Activated B cell treated with CpG ODN at 0.5 μM for 24 hours (primary cell): ENCODE measurements around the gene TMCO4. TPM values are rescaled to one million over a fixed set of nuclear protein-coding genes. Genes with fewer than 3 reads are reported as not detected.

Source experiments
- ATAC-seq: fragments of 200-7000 bp; cut with Tn5 transposase; one replicate; pipeline ENCODE4 v1.10.0; 2021; ENCODE audit warnings: low read depth, mild to moderate bottlenecking, moderate library complexity
- CTCF ChIA-PET: fragments of 350-600 bp; sonication (Branson Sonifier 250); formaldehyde crosslinking; loops from one replicate; lab custom pipeline; 2021; ENCODE audit warnings: antibody characterized with exemption; lab: Charles Lee
- POLR2A ChIA-PET: fragments of 350-600 bp; sonication (Branson Sonifier 250); formaldehyde crosslinking; loops from one replicate; lab custom pipeline; 2021; ENCODE audit warnings: antibody characterized with exemption; lab: Charles Lee
- DNase-seq: peaks from one replicate; pipeline ENCODE4 v3.0.0; 2022
- H3K27ac Mint-ChIP-seq: one replicate; pipeline ENCODE4 v1.8.0; 2020; ENCODE audit warnings: mixed read lengths
- H3K27me3 Mint-ChIP-seq: one replicate; pipeline ENCODE4 v1.8.0; 2021; ENCODE audit warnings: mixed read lengths
- H3K36me3 Mint-ChIP-seq: one replicate; pipeline ENCODE4 v1.8.0; 2021; ENCODE audit warnings: low read depth, mixed read lengths
- H3K4me1 Mint-ChIP-seq: one replicate; pipeline ENCODE4 v1.8.0; 2021; ENCODE audit warnings: mixed read lengths
- H3K4me3 Mint-ChIP-seq: one replicate; pipeline ENCODE4 v1.8.0; 2020; ENCODE audit warnings: mild to moderate bottlenecking, mixed read lengths
- H3K9me3 Mint-ChIP-seq: one replicate; pipeline ENCODE4 v1.8.0; 2020; ENCODE audit warnings: mixed read lengths
- intact Hi-C: fragments of 100-400 bp; cut with micrococcal nuclease; formaldehyde crosslinking; loops from one replicate; pipeline ENCODE4 v1.15.1; 2024
- total RNA-seq: library from RNA; stranded (reverse); gene quantifications from 2 replicates; pipeline ENCODE4 v1.2.3, GENCODE V29; 2022
- TF ChIP-seq, protein P1 (sequence below): fragments of 200-600 bp; IDR thresholded peaks from one replicate; pipeline ENCODE4 v1.8.0; 2022; ENCODE audit warnings: antibody characterized with exemption, mild to moderate bottlenecking

The TMCO4 gene
- total RNA-seq, 1 donor from 2014 or later, result 22.3 TPM

GRCh38 chr1:19708567-19709110 is 91.1 kb downstream of the TMCO4 start:
- no peak for DNase-seq
- intact Hi-C loops, result no loop called here
- H3K9me3 Mint-ChIP-seq, result no peaks in the 10 kb centered on the region
- peaks cover 32% of the 10 kb centered on the region for H3K36me3 Mint-ChIP-seq
- ATAC-seq, result no peak
- no peak overlapping the region for H3K27ac Mint-ChIP-seq
- TF ChIP-seq, protein P1, sequence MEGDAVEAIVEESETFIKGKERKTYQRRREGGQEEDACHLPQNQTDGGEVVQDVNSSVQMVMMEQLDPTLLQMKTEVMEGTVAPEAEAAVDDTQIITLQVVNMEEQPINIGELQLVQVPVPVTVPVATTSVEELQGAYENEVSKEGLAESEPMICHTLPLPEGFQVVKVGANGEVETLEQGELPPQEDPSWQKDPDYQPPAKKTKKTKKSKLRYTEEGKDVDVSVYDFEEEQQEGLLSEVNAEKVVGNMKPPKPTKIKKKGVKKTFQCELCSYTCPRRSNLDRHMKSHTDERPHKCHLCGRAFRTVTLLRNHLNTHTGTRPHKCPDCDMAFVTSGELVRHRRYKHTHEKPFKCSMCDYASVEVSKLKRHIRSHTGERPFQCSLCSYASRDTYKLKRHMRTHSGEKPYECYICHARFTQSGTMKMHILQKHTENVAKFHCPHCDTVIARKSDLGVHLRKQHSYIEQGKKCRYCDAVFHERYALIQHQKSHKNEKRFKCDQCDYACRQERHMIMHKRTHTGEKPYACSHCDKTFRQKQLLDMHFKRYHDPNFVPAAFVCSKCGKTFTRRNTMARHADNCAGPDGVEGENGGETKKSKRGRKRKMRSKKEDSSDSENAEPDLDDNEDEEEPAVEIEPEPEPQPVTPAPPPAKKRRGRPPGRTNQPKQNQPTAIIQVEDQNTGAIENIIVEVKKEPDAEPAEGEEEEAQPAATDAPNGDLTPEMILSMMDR, result no peak
- no peaks in the 10 kb centered on the region for H3K27me3 Mint-ChIP-seq
- H3K4me1 Mint-ChIP-seq, result peaks cover 2% of the 10 kb centered on the region
- no peak overlapping the region for H3K4me3 Mint-ChIP-seq
- ChIA-PET CTCF (no interaction called here), POLR2A (no interaction called here)

GRCh38 chr1:19706136-19706535 is 93.6 kb downstream of the TMCO4 start:
- Mint-ChIP-seq H3K36me3 (peaks cover 23% of the 10 kb centered on the region), H3K4me3 (no peak overlapping the region), H3K27me3 (no peaks in the 10 kb centered on the region), H3K27ac (no peak overlapping the region), H3K9me3 (no peaks in the 10 kb centered on the region), H3K4me1 (peaks cover 2% of the 10 kb centered on the region)
- ATAC-seq, result no peak
- DNase-seq, result no peak
- CTCF ChIA-PET, result interaction anchor here (1.3 to 5.0 kb wide), 3 partner anchors 9 to 45 kb away, joined by 4 to 49 read pairs (median 10); no protein-coding TSS in a partner anchor
- intact Hi-C loops, result no loop called here
- POLR2A ChIA-PET, result no interaction called here
- TF ChIP-seq, protein P1, result no peak

DNA sequence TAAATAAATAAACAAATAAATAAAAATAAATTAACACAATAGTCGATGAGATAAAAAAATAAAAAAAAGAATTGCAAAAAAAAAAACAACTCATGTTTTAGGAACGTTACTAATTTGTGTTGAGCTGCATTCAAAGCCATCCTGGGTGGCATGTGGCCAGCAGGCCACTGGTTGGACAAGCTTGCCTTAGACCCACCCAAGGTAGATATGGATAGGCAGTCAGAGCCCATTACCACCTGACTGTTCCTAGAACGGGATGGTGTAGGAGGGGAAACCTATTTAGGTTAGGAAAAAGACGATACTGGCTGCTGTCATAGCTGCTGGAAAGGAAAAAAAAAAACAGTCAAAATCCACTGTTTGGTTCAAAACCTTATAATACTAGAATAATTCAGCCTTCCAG is 94.3 kb downstream of the TMCO4 start:
- H3K36me3 Mint-ChIP-seq, result peaks cover 22% of the 10 kb centered on the region

DNA sequence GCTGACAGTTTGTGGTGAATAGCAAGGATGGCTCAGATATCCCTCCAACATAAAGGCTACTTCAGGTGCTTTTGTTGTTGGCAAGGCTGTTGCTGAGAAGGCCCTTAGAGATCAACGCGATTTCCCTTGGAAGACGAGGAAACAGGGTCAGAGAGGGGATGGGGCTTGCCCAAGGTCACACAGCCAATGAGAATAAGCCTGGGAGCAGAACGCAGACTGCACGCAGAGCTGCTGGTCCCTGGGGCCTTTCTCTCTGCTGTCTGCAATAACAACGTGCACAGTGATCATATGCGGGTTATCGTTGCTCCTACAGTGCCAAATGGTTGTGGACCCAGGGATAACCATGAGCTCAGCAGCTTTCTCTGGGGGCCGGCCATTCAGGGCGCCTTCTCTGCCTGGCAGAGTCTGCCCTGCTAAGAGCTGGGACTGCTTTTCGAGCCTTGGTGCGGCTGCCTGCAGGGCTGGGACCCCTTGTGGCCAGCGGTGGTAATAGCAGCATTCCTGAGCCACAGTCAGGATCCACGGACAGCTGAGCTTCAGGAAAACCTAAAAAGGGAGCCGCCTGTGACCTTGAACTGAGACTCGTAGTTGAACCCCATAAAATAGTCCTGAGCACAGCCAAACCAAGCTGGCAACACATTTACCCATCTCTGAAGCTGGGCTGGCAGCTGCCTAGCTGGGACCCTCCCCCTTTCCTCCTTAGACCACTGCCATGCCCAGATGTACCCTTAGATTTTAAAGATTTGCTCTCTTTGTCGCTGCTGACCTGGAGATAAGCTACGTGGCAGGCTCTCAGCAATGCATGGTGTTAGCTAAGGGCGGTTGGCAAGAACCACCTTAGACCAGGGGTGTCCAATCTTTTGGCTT is 95.2 kb downstream of the TMCO4 start:
- CTCF ChIA-PET, result interaction anchor here (0.6 to 5.0 kb wide), 11 partner anchors 9 to 313 kb away, joined by 3 to 49 read pairs (median 3); no protein-coding TSS in a partner anchor
- Mint-ChIP-seq H3K4me1 (peaks cover 2% of the 10 kb centered on the region), H3K9me3 (no peaks in the 10 kb centered on the region), H3K27me3 (no peaks in the 10 kb centered on the region), H3K4me3 (no peak overlapping the region), H3K27ac (no peak overlapping the region), H3K36me3 (peaks cover 28% of the 10 kb centered on the region)
- DNase-seq (peak; percentile 34), ATAC-seq (peak; percentile 61)
- intact Hi-C loops, result loop anchor here (1.0 kb wide), 1 partner anchor 42 kb away; no protein-coding TSS in a partner anchor
- POLR2A ChIA-PET, result no interaction called here
- TF ChIP-seq, protein P1, result no peak

More for the DNA sequence above, 94.3 kb downstream of the TMCO4 start:
- DNase-seq (no peak), ATAC-seq (no peak)
- H3K9me3 Mint-ChIP-seq, result no peaks in the 10 kb centered on the region
- TF ChIP-seq, protein P1, result no peak
- H3K27ac Mint-ChIP-seq, result no peak overlapping the region
- ChIA-PET CTCF (interaction anchor here (0.6 to 5.0 kb wide), 6 partner anchors 8 to 93 kb away, joined by 3 to 49 read pairs (median 4); no protein-coding TSS in a partner anchor), POLR2A (no interaction called here)
- H3K27me3 Mint-ChIP-seq, result no peaks in the 10 kb centered on the region
- no peak overlapping the region for H3K4me3 Mint-ChIP-seq
- peaks cover 2% of the 10 kb centered on the region for H3K4me1 Mint-ChIP-seq
- intact Hi-C loops, result no loop called here

DNA sequence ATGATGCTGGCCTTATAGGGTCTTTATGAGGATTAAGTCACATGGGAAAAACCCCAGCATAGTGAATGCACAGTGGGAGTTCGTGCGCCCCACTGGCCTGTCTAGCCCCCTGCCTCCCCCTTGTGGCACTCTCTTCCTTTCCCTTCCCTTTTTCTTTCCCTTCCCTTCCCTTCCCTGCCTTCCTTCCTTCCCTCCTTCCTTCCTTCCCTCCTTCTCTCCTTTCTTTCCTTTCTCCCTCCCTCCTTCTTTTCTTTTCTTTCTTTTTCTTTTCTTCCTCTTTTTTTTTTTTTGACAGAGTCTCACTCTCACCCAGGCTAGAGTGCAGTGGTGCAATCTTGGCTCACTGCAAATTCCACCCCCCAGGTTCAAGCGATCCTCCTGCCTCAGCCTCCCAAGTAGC is 96.4 kb downstream of the TMCO4 start:
- Mint-ChIP-seq H3K4me1 (peaks cover 7% of the 10 kb centered on the region), H3K27me3 (no peaks in the 10 kb centered on the region), H3K27ac (no peak overlapping the region), H3K36me3 (peaks cover 32% of the 10 kb centered on the region), H3K4me3 (no peak overlapping the region), H3K9me3 (no peaks in the 10 kb centered on the region)
- DNase-seq, result no peak
- POLR2A ChIA-PET, result no interaction called here
- no peak for ATAC-seq
- CTCF ChIA-PET, result interaction anchor here (1.1 to 5.0 kb wide), 2 partner anchors 16 to 42 kb away, joined by 3 to 49 read pairs; no protein-coding TSS in a partner anchor
- intact Hi-C loops, result no loop called here
- TF ChIP-seq, protein P1, result no peak
